Thoracic aorta (tissue), 2 donors: Measurements from ENCODE around the gene UBE2K. TPM values are rescaled to one million over a fixed set of nuclear protein-coding genes. Genes with fewer than 3 reads are reported as not detected.
"Not testable (repeated sequence)": the region's sequence is repeated elsewhere in the genome, so short reads cannot be mapped to it uniquely, and the experiment has no call there.

Experiments
- ATAC-seq: fragments of 150-250 bp; one replicate; pipeline ENCODE4 v1.8.0; 2017; ENCODE audit warnings: low read depth; ENCODE audit not compliant: insufficient number of reproducible peaks, low FRiP score
- DNase-seq: peaks from one replicate; pipeline ENCODE4 v3.0.0-alpha.2; 2020; ENCODE audit warnings: low spot score
- H3K27ac ChIP-seq, 2 donors: fragments of 200-600 bp; sonication (generic); 1 replicate in 1 of 2; 2 replicates in 1 of 2; pipeline ENCODE4 v1.5.1; 2016; ENCODE audit warnings: mild to moderate bottlenecking in 2 of 2, moderate library complexity in 2 of 2
- H3K27me3 ChIP-seq: fragments of 200-600 bp; sonication (generic); replicated peaks from 2 replicates; pipeline ENCODE4 v1.6.0; 2016; ENCODE audit warnings: mild to moderate bottlenecking; ENCODE audit not compliant: insufficient read depth
- H3K36me3 ChIP-seq: fragments of 200-600 bp; sonication (generic); one replicate; pipeline ENCODE4 v1.5.1; 2016
- H3K4me1 ChIP-seq, 2 donors: fragments of 200-600 bp; sonication (generic); 1 replicate in 1 of 2; 2 replicates in 1 of 2; pipeline versions ENCODE4 v1.5.1 to v1.6.0; 2016; ENCODE audit warnings: low read depth in 2 of 2, mild to moderate bottlenecking in 1 of 2; ENCODE audit not compliant: control insufficient read depth in 1 of 2
- H3K4me3 ChIP-seq: fragments of 200-600 bp; sonication (generic); 2 replicates; pipeline ENCODE4 v1.5.1; 2016; ENCODE audit warnings: mild to moderate bottlenecking
- H3K9me3 ChIP-seq: fragments of 200-600 bp; sonication (generic); 2 replicates; pipeline ENCODE4 v1.5.1; 2016
- total RNA-seq, 2 donors: library from RNA; depleted of rRNA; stranded (reverse); fragments of >200 nt; gene quantifications; one replicate each; pipeline versions ENCODE4 v1.1.0 to v1.2.3, GENCODE V29; 2016
- TF ChIP-seq, protein P1 (sequence below): fragments of 200-600 bp; sonication (generic); IDR thresholded peaks from one replicate; pipeline ENCODE4 v1.5.1; 2019; ENCODE audit warnings: antibody characterized with exemption

Gene UBE2K
- total RNA-seq, 2 donors from 2014 or later, result 28.8 to 39.2 TPM

DNA sequence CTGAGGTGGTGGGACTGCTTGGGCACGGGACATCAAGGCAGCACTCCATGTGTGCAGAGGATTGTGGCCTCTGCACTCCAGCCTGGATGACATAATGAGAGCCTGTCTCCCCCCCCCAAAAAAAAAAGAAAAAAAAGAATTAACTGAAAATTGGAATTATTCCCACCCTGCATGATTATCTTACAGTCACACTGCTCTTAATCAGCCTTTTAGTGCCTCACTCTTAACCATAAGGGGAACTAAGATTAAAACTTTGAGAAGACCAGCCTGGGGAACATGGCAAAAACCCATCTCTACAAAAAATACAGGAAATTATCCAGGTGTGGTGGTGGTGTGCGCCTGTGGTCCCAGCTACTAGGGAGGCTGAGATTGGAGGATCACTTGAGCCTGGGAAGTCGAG lies 94.6 kb downstream of the UBE2K start:
- no peak for DNase-seq
- no peaks in the 10 kb centered on the region for H3K4me1 ChIP-seq
- no peak overlapping the region for H3K4me3 ChIP-seq
- ATAC-seq, result no peak
- H3K36me3 ChIP-seq, result no peaks in the 10 kb centered on the region
- TF ChIP-seq, protein P1, sequence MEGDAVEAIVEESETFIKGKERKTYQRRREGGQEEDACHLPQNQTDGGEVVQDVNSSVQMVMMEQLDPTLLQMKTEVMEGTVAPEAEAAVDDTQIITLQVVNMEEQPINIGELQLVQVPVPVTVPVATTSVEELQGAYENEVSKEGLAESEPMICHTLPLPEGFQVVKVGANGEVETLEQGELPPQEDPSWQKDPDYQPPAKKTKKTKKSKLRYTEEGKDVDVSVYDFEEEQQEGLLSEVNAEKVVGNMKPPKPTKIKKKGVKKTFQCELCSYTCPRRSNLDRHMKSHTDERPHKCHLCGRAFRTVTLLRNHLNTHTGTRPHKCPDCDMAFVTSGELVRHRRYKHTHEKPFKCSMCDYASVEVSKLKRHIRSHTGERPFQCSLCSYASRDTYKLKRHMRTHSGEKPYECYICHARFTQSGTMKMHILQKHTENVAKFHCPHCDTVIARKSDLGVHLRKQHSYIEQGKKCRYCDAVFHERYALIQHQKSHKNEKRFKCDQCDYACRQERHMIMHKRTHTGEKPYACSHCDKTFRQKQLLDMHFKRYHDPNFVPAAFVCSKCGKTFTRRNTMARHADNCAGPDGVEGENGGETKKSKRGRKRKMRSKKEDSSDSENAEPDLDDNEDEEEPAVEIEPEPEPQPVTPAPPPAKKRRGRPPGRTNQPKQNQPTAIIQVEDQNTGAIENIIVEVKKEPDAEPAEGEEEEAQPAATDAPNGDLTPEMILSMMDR, result no peak
- H3K9me3 ChIP-seq, result no peaks in the 10 kb centered on the region
- no peaks in the 10 kb centered on the region for H3K27me3 ChIP-seq
- H3K27ac ChIP-seq, result no peak overlapping the region

DNA sequence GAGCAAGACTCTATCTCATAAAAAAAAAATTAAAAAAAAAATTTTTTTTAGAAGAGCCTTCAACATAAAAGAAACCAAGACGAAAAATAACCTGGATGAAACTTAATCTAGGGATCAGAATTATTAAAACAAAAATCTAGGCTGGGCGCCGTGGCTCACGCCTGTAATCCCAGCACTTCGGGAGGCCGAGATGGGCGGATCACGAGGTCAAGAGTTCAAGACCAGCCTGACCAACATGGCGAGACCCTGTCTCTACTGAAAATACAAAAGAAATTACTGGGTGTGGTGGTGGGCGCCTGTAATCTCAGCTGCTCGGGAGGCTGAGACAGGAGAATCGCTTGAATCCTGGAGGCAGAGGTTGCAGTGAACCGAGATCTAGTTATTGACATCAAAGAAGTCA lies 95.0 kb downstream of the UBE2K start:
- H3K36me3 ChIP-seq, H3K4me1 ChIP-seq, H3K27me3 ChIP-seq, H3K4me3 ChIP-seq, H3K9me3 ChIP-seq, ATAC-seq, H3K27ac ChIP-seq, DNase-seq: not testable (repeated sequence)

DNA sequence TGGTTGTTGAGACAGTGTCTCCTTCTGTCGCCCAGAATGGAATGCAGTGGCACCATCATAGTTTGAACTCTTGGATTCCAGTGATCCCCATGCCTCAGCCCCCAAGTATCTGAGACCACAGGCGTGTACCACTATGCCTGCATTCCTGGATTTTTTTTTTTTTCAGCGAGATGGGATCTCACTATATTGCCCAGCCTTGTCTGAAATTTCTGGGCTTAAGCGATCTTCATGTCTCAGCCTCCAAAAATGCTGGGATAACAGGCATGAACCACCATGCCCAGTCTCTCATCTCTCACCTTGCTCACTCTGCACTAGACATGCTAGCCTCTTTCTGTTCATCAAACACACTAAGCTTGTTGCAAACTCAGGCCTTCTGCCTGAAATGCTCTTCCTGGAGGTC lies 104.1 kb downstream of the UBE2K start:
- H3K4me3 ChIP-seq, result no peak overlapping the region
- DNase-seq, result no peak
- ATAC-seq, result no peak
- TF ChIP-seq, protein P1, result no peak
- no peaks in the 10 kb centered on the region for H3K36me3 ChIP-seq
- H3K4me1 ChIP-seq, result no peaks in the 10 kb centered on the region
- no peaks in the 10 kb centered on the region for H3K9me3 ChIP-seq
- H3K27ac ChIP-seq, result no peak overlapping the region
- no peaks in the 10 kb centered on the region for H3K27me3 ChIP-seq

DNA sequence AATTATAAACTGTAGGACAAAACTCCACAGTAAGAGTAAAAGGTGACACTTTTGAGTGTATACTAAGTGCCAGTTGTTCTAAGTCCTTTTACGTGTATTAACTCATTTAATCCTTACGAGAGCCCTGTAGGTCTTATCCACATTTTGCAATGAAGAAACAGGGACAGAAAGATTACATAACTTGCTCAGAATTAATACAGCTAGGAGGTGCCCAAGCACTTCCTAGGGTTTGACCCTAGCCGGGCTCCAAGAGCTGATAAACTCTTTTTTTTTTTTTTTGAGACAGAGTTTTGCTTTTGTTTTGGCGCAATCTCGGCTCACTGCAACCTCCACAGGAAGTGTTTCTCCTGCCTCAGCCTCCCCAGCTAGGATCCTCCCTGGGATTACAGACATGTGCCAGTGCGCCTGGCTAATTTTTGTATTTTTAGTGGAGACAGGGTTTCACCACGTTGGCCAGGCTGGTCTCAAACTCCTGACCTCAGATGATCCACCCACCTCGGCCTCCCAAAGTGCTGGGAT lies 110.4 kb downstream of the UBE2K start:
- no peaks in the 10 kb centered on the region for H3K4me1 ChIP-seq
- H3K9me3 ChIP-seq, result no peaks in the 10 kb centered on the region
- no peak overlapping the region for H3K27ac ChIP-seq
- no peaks in the 10 kb centered on the region for H3K27me3 ChIP-seq
- TF ChIP-seq, protein P1, result no peak
- H3K36me3 ChIP-seq, result no peaks in the 10 kb centered on the region
- ATAC-seq (no peak), DNase-seq (no peak)
- no peak overlapping the region for H3K4me3 ChIP-seq

DNA sequence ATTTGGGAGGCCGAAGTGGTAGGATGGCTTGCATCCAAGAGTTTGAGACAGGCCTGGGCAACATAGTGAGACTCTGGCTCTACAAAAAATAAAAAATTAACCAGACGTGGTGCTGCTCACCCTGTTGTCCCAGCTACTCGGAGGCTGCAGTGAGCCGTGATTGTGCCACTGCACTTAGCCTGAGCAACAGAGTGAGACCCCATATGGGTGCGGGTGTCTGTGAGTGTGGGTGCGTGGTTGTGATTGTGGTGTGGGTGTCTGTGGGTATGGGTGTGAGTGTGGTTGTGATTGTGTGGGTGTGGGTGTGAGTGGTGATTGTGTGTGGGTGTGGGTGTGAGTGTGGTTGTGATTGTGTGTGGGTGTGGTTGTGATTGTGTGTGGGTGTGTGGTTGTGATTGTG lies 114.6 kb downstream of the UBE2K start:
- Histone ChIP-seq H3K9me3 (no peaks in the 10 kb centered on the region), H3K27me3 (no peaks in the 10 kb centered on the region), H3K27ac (no peak overlapping the region), H3K4me1 (no peaks in the 10 kb centered on the region), H3K4me3 (no peak overlapping the region), H3K36me3 (no peaks in the 10 kb centered on the region)
- ATAC-seq (no peak), DNase-seq (no peak)
- TF ChIP-seq, protein P1, result no peak

DNA sequence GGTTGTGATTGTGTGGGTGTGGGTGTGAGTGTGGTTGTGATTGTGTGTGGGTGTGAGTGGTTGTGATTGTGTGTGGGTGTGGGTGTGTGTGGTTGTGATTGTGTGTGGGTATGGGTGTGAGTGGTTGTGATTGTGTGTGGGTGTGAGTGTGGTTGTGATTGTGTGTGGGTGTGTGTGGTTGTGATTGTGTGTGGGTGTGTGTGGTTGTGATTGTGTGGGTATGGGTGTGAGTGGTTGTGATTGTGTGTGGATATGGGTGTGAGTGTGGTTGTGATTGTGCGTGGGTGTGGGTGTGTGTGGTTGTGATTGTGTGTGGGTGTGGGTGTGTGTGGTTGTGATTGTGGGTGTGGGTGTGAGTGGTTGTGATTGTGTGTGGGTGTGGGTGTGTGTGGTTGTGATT lies 115.1 kb downstream of the UBE2K start:
- DNase-seq, ATAC-seq, H3K36me3 ChIP-seq, H3K9me3 ChIP-seq, H3K27me3 ChIP-seq, H3K4me1 ChIP-seq, H3K4me3 ChIP-seq, H3K27ac ChIP-seq: not testable (repeated sequence)

DNA sequence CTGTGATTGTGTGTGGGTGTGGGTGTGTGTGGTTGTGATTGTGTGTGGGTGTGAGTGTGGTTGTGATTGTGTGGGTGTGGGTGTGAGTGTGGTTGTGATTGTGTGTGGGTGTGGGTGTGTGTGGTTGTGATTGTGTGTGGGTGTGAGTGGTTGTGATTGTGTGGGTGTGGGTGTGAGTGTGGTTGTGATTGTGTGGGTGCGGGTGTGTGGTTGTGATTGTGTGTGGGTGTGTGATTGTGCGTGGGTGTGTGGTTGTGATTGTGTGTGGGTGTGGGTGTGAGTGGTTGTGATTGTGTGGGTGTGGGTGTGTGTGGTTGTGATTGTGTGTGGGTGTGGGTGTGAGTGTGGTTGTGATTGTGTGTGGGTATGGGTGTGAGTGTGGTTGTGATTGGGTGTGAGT lies 115.8 kb downstream of the UBE2K start:
- not testable (repeated sequence) for ATAC-seq, H3K4me3 ChIP-seq, H3K27ac ChIP-seq, H3K4me1 ChIP-seq, H3K27me3 ChIP-seq, H3K9me3 ChIP-seq, H3K36me3 ChIP-seq, DNase-seq
